IMR-90 (cell line): ENCODE measurements around the gene MAML3. TPM values are rescaled to one million over a fixed set of nuclear protein-coding genes. Genes with fewer than 3 reads are reported as not detected.

Experiments used
- ATAC-seq: fragments of 200-7000 bp; cut with Tn5 transposase; 2 replicates; pipeline ENCODE4 v1.9.1; 2020; ENCODE audit warnings: low read depth, mild to moderate bottlenecking, moderate library complexity
- BruUV-seq: library from RNA; stranded (reverse); fragments of 400-500 nt; replicated peaks from 2 replicates; lab custom pipeline; 2021; lab: Mats Ljungman, UMichigan
- CTCF ChIA-PET: fragments of 300-600 bp; formaldehyde crosslinking; extraction: SDS; loops from one replicate; lab custom pipeline; 2021; ENCODE audit warnings: antibody characterized with exemption; lab: Yijun Ruan, JAX
- POLR2A ChIA-PET: fragments of 300-600 bp; sonication (Branson Sonifier 250); formaldehyde crosslinking; loops from one replicate; lab custom pipeline; 2022; ENCODE audit warnings: antibody characterized with exemption; ENCODE audit not compliant: unreplicated experiment; lab: Charles Lee
- DNase-seq: peaks from one replicate; pipeline ENCODE4 v3.0.0; 2013
- H2AFZ ChIP-seq: replicated peaks from 2 replicates; pipeline ENCODE3; 2013; ENCODE audit warnings: low read length, mild to moderate bottlenecking; ENCODE audit not compliant: poor library complexity
- H2AK5ac ChIP-seq: 2 replicates; pipeline ENCODE4 v1.6.1; 2013; ENCODE audit warnings: low read depth, low read length, inconsistent platforms
- H2AK9ac ChIP-seq: replicated peaks from 2 replicates; pipeline ENCODE3; 2013; ENCODE audit warnings: mild to moderate bottlenecking, low read depth, low read length, moderate library complexity; ENCODE audit not compliant: poor library complexity
- H2BK120ac ChIP-seq: 2 replicates; pipeline ENCODE4 v1.6.1; 2013; ENCODE audit warnings: low read depth, low read length, inconsistent platforms
- H2BK15ac ChIP-seq: 3 replicates; pipeline ENCODE4 v1.6.1; 2013; ENCODE audit warnings: low read depth, low read length, inconsistent platforms
- H2BK20ac ChIP-seq: 2 replicates; pipeline ENCODE4 v1.6.1; 2013; ENCODE audit warnings: low read depth, mild to moderate bottlenecking, inconsistent platforms, low read length, moderate library complexity
- H2BK5ac ChIP-seq: 2 replicates; pipeline ENCODE4 v1.6.1; 2013; ENCODE audit warnings: mild to moderate bottlenecking, low read depth, low read length, inconsistent platforms; ENCODE audit not compliant: poor library complexity, severe bottlenecking
- H3K14ac ChIP-seq: replicated peaks from 2 replicates; pipeline ENCODE4 v1.6.1; 2013; ENCODE audit warnings: low read depth, low read length, inconsistent platforms
- H3K18ac ChIP-seq: 2 replicates; pipeline ENCODE4 v1.6.1; 2013; ENCODE audit warnings: low read depth, low read length, control low read depth
- H3K23ac ChIP-seq: 2 replicates; pipeline ENCODE4 v1.6.1; 2013; ENCODE audit warnings: low read depth, low read length, inconsistent platforms
- H3K27ac ChIP-seq: 2 replicates; pipeline ENCODE4 v1.5.1; 2013; ENCODE audit warnings: mild to moderate bottlenecking, control low read depth, low read length; ENCODE audit not compliant: insufficient read depth
- H3K27me3 ChIP-seq: 2 replicates; pipeline ENCODE4 v1.6.1; 2013; ENCODE audit warnings: low read length; ENCODE audit not compliant: control insufficient read depth, insufficient read depth
- H3K36me3 ChIP-seq: 2 replicates; pipeline ENCODE4 v1.6.1; 2013; ENCODE audit warnings: low read length, mixed read lengths; ENCODE audit not compliant: control insufficient read depth, insufficient read depth
- H3K4ac ChIP-seq: 2 replicates; pipeline ENCODE4 v1.6.1; 2013; ENCODE audit warnings: low read depth, low read length, inconsistent platforms
- H3K4me1 ChIP-seq: 2 replicates; pipeline ENCODE4 v1.6.1; 2013; ENCODE audit warnings: low read length, mixed read lengths; ENCODE audit not compliant: control insufficient read depth, insufficient read depth
- H3K4me2 ChIP-seq: 2 replicates; pipeline ENCODE4 v1.6.1; 2013; ENCODE audit warnings: low read depth, mild to moderate bottlenecking, control low read depth, low read length, moderate library complexity
- H3K4me3 ChIP-seq: 2 replicates; pipeline ENCODE4 v1.5.1; 2013; ENCODE audit warnings: low read depth, mild to moderate bottlenecking, control low read depth, low read length, moderate library complexity; ENCODE audit not compliant: insufficient read depth
- H3K56ac ChIP-seq: 2 replicates; pipeline ENCODE4 v1.6.1; 2013; ENCODE audit warnings: low read length, inconsistent platforms; ENCODE audit not compliant: insufficient read depth; ENCODE audit errors: extremely low read depth
- H3K79me1 ChIP-seq, 2 experiments: 2 replicates each; pipeline ENCODE4 v1.6.1; 2013; ENCODE audit warnings: low read length in 2 of 2, inconsistent platforms in 1 of 2, low read depth in 1 of 2
- H3K9ac ChIP-seq: 2 replicates; pipeline ENCODE4 v1.6.1; 2013; ENCODE audit warnings: low read depth, low read length, control low read depth
- H3K9me1 ChIP-seq: 2 replicates; pipeline ENCODE4 v1.6.1; 2013; ENCODE audit warnings: low read length, inconsistent platforms; ENCODE audit not compliant: insufficient read depth
- H3K9me3 ChIP-seq: 2 replicates; pipeline ENCODE4 v1.6.1; 2013; ENCODE audit warnings: low read length; ENCODE audit not compliant: control insufficient read depth, insufficient read depth
- H4K20me1 ChIP-seq: 2 replicates; pipeline ENCODE4 v1.6.1; 2013; ENCODE audit warnings: low read length, inconsistent platforms; ENCODE audit not compliant: insufficient read depth
- H4K5ac ChIP-seq: 2 replicates; pipeline ENCODE4 v1.6.1; 2013; ENCODE audit warnings: mild to moderate bottlenecking, low read depth, low read length, control low read depth
- H4K8ac ChIP-seq, 2 experiments: 2 replicates each; pipeline ENCODE4 v1.6.1; 2013; ENCODE audit warnings: low read depth in 2 of 2, low read length in 2 of 2, control low read depth in 1 of 2, inconsistent platforms in 1 of 2
- H4K91ac ChIP-seq: 2 replicates; pipeline ENCODE4 v1.6.1; 2013; ENCODE audit warnings: low read depth, low read length, inconsistent platforms; ENCODE audit not compliant: insufficient read depth
- BHLHE40 ChIP-seq: fragments of 150-350 bp; IDR thresholded peaks from 2 replicates; pipeline ENCODE4 v1.6.1; 2016; ENCODE audit warnings: mild to moderate bottlenecking, low read depth, low read length
- CEBPB ChIP-seq: IDR thresholded peaks from 2 replicates; pipeline ENCODE4 v1.6.1; 2012; ENCODE audit warnings: low read depth, low read length, improper control_type of control experiment
- CHD1 ChIP-seq: IDR thresholded peaks from 2 replicates; pipeline ENCODE4 v1.6.1; 2012; ENCODE audit warnings: low read depth, low read length, improper control_type of control experiment
- FOS ChIP-seq: fragments of 150-350 bp; IDR thresholded peaks from 2 replicates; pipeline ENCODE4 v1.6.1; 2016; ENCODE audit warnings: low read depth, low read length
- MAFK ChIP-seq: IDR thresholded peaks from 2 replicates; pipeline ENCODE4 v1.6.1; 2012; ENCODE audit warnings: low read depth, low read length, improper control_type of control experiment
- MAZ ChIP-seq: IDR thresholded peaks from 2 replicates; pipeline ENCODE4 v1.6.1; 2012; ENCODE audit warnings: low read depth, mild to moderate bottlenecking, low read length, improper control_type of control experiment, moderate library complexity, borderline replicate concordance
- MXI1 ChIP-seq: IDR thresholded peaks from 2 replicates; pipeline ENCODE4 v1.6.1; 2012; ENCODE audit warnings: low read depth, mild to moderate bottlenecking, low read length, moderate library complexity, borderline replicate concordance
- NFE2L2 ChIP-seq: fragments of 150-350 bp; IDR thresholded peaks from 2 replicates; pipeline ENCODE4 v1.6.1; 2016; ENCODE audit warnings: low read depth, mild to moderate bottlenecking, low read length
- POLR2A ChIP-seq: IDR thresholded peaks from 2 replicates; pipeline ENCODE4 v1.6.1; 2012; ENCODE audit warnings: mild to moderate bottlenecking, low read depth, low read length
- RAD21 ChIP-seq: IDR thresholded peaks from 2 replicates; pipeline ENCODE4 v1.6.1; 2012; ENCODE audit warnings: low read length, improper control_type of control experiment
- RCOR1 ChIP-seq: IDR thresholded peaks from 2 replicates; pipeline ENCODE4 v1.6.1; 2012; ENCODE audit warnings: mild to moderate bottlenecking, low read length, improper control_type of control experiment; ENCODE audit not compliant: insufficient replicate concordance
- RFX5 ChIP-seq: IDR thresholded peaks from 2 replicates; pipeline ENCODE4 v1.8.0; 2012; ENCODE audit warnings: low read depth, mild to moderate bottlenecking, low read length, moderate library complexity
- SMC3 ChIP-seq: fragments of 150-350 bp; IDR thresholded peaks from 2 replicates; pipeline ENCODE4 v1.6.1; 2016; ENCODE audit warnings: low read depth, mild to moderate bottlenecking, antibody characterized with exemption, low read length, moderate library complexity
- WGBS, 2 experiments: methylation state at CpG; one replicate each; pipeline versions ENCODE4 v1.1.5 to v1.1.7; 2013; ENCODE audit warnings: missing lambda C conversion rate in 2 of 2; ENCODE audit not compliant: insufficient read length in 1 of 2; ENCODE audit errors: extremely low coverage in 2 of 2; 5-methylcytosine and 5-hydroxymethylcytosine counted together
- dilution Hi-C: fragments of 300-500 bp; cut with HindIII; formaldehyde crosslinking; loops from one replicate; pipeline ENCODE4 v1.14.3; 2018; ENCODE audit warnings: low sequenced_read_pairs; ENCODE audit not compliant: unreplicated experiment
- in situ Hi-C: fragments of 300-500 bp; cut with MboI; formaldehyde crosslinking; loops from 3 replicates; pipeline ENCODE4 v1.14.3; 2019; ENCODE audit warnings: low sequenced_read_pairs, inconsistent platforms, mixed read lengths
- intact Hi-C: fragments of 100-400 bp; cut with micrococcal nuclease; formaldehyde crosslinking; loops from 2 replicates; pipeline ENCODE4 v1.10.0; 2022
- polyA plus RNA-seq, 3 experiments: library from polyadenylated mRNA; depleted of rRNA; stranded (reverse); fragments of >200 nt; gene quantifications; 2 replicates each; pipeline ENCODE4 v1.2.3, GENCODE V29; 2012; ENCODE audit warnings: low replicate concordance in 1 of 3
- total RNA-seq: library from RNA; depleted of rRNA; stranded (reverse); fragments of >200 nt; gene quantifications from 2 replicates; pipeline ENCODE4 v1.2.3, GENCODE V29; 2012
- TF ChIP-seq, protein P1 (sequence below): fragments of 150-350 bp; IDR thresholded peaks from 2 replicates; pipeline ENCODE4 v1.6.1; 2017; ENCODE audit warnings: mild to moderate bottlenecking, antibody characterized with exemption, low read length, low read depth
- TF ChIP-seq, protein P2 (sequence below): fragments of 150-350 bp; IDR thresholded peaks from 2 replicates; pipeline ENCODE4 v1.6.1; 2016; ENCODE audit warnings: low read depth, mild to moderate bottlenecking, low read length, moderate library complexity, borderline replicate concordance
- TF ChIP-seq, protein P3 (sequence below): conservative IDR thresholded peaks from 2 replicates; pipeline ENCODE4 v1.5.1; 2012; ENCODE audit warnings: mild to moderate bottlenecking, low read depth, low read length, improper control_type of control experiment

The MAML3 gene
- total and polyA plus RNA-seq, 2 of the 4 experiments (the other 2 are of a cell fraction) = 0.90 to 1.7 TPM

DNA sequence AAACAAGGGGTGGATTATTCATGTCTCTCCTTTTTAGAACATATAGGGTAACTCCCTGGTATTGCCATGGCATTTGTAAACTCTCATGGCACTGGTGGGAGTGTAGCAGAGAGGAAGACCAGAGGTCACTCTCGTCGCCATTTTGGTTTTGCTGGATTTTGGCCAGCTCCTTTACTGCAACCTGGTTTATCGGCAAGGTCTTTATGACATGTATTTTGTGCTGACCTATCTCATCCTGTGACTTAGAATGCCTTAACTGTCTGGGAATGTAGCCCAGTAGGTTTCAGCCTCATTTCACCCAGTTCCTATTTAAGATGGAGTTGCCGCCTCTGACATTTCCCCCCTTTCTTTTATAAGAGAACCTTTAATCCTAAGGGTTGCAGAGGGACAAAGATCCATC lies 442.5 kb downstream of the MAML3 start:
- Histone ChIP-seq H4K8ac (no peak overlapping the region), H3K36me3 (no peaks in the 10 kb centered on the region), H2AFZ (no peak overlapping the region), H3K14ac (no peak overlapping the region), H2BK20ac (no peak overlapping the region), H3K4me3 (no peak overlapping the region), H4K91ac (no peak overlapping the region), H3K9ac (no peak overlapping the region), H3K27me3 (no peaks in the 10 kb centered on the region), H4K5ac (no peak overlapping the region), H3K56ac (no peak overlapping the region), H2AK9ac (no peak overlapping the region), H3K79me1 (no peaks in the 10 kb centered on the region), H4K20me1 (no peaks in the 10 kb centered on the region), H3K27ac (no peak overlapping the region), H2BK15ac (no peak overlapping the region), H3K9me1 (no peaks in the 10 kb centered on the region), H3K4me1 (peaks cover 6% of the 10 kb centered on the region; the same call in 1 of the 2 replicates), H3K18ac (no peak overlapping the region), H3K4ac (no peak overlapping the region), H3K9me3 (no peaks in the 10 kb centered on the region), H2BK5ac (no peak overlapping the region), H3K23ac (no peak overlapping the region), H2BK120ac (no peak overlapping the region), H2AK5ac (no peak overlapping the region), H3K4me2 (no peak overlapping the region)
- TF ChIP-seq BHLHE40 = no peak
- TF ChIP-seq RFX5 = no peak
- TF ChIP-seq NFE2L2 = no peak
- TF ChIP-seq MAZ = no peak
- TF ChIP-seq POLR2A = no peak
- TF ChIP-seq CHD1 = no peak
- TF ChIP-seq FOS = no peak
- no peak for TF ChIP-seq SMC3
- TF ChIP-seq MXI1 = no peak
- no peak for TF ChIP-seq RCOR1
- TF ChIP-seq, protein P1, sequence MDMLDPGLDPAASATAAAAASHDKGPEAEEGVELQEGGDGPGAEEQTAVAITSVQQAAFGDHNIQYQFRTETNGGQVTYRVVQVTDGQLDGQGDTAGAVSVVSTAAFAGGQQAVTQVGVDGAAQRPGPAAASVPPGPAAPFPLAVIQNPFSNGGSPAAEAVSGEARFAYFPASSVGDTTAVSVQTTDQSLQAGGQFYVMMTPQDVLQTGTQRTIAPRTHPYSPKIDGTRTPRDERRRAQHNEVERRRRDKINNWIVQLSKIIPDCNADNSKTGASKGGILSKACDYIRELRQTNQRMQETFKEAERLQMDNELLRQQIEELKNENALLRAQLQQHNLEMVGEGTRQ = no peak
- TF ChIP-seq MAFK = no peak
- TF ChIP-seq, protein P2, sequence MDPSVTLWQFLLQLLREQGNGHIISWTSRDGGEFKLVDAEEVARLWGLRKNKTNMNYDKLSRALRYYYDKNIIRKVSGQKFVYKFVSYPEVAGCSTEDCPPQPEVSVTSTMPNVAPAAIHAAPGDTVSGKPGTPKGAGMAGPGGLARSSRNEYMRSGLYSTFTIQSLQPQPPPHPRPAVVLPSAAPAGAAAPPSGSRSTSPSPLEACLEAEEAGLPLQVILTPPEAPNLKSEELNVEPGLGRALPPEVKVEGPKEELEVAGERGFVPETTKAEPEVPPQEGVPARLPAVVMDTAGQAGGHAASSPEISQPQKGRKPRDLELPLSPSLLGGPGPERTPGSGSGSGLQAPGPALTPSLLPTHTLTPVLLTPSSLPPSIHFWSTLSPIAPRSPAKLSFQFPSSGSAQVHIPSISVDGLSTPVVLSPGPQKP = no peak
- TF ChIP-seq, protein P3, sequence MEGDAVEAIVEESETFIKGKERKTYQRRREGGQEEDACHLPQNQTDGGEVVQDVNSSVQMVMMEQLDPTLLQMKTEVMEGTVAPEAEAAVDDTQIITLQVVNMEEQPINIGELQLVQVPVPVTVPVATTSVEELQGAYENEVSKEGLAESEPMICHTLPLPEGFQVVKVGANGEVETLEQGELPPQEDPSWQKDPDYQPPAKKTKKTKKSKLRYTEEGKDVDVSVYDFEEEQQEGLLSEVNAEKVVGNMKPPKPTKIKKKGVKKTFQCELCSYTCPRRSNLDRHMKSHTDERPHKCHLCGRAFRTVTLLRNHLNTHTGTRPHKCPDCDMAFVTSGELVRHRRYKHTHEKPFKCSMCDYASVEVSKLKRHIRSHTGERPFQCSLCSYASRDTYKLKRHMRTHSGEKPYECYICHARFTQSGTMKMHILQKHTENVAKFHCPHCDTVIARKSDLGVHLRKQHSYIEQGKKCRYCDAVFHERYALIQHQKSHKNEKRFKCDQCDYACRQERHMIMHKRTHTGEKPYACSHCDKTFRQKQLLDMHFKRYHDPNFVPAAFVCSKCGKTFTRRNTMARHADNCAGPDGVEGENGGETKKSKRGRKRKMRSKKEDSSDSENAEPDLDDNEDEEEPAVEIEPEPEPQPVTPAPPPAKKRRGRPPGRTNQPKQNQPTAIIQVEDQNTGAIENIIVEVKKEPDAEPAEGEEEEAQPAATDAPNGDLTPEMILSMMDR = no peak
- no peak for TF ChIP-seq RAD21
- TF ChIP-seq CEBPB = no peak
- 100% methylated on average over 1 of the region's 4 CpGs; no CpG with 5 or more reads in 1 of the 2 experiments for WGBS, 2 experiments
- DNase-seq (peak; percentile 54), ATAC-seq (peak; percentile 21; the same call in 1 of the 2 replicates)
- dilution Hi-C loops = no loop called here
- no TSS peak for BruUV-seq
- CTCF ChIA-PET = interaction anchor here (0.6 kb wide), 1 partner anchor 427 kb away, joined by 5 read pairs; no protein-coding TSS in a partner anchor
- in situ Hi-C loops = no loop called here
- intact Hi-C loops = loop anchor here (1.0 kb wide), 1 partner anchor 22 kb away; no protein-coding TSS in a partner anchor
- POLR2A ChIA-PET = no interaction called here
